DMS53 (cell line): ENCODE measurements around the gene RGSL1.

Experiments used
- DNase-seq: peaks from one replicate; lab custom pipeline; 2025; lab: John Stamatoyannopoulos, UW

The RGSL1 gene

GRCh38 chr1:182549346-182549745 is 99.4 kb downstream of the RGSL1 start:
- no peak for DNase-seq

- no peak for DNase-seq
These were observed 99.9 kb downstream of the RGSL1 start for GRCh38 chr1:182549811-182550210.

DNA sequence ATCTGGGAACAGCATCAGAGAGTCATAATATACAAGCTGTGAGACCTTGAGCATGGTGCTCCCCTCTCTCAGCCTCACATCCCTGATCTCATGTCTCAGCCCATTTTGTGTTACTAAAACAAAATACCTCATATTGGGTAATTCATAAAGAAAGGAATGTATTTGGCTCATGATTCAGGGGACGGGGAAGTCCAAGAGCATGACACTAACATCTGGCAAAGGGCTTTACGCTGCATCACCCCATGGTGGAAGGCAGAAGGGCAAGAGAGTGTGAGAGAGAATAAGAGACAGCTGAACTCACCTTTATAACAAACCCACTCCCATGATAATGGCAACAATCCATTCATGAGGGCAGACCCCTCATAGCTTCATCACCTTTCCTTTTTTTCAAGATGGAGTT is 102.6 kb downstream of the RGSL1 start:
- DNase-seq, result no peak

GRCh38 chr1:182555493-182555892 is 105.5 kb downstream of the RGSL1 start:
- no peak for DNase-seq

- peak; percentile 42 for DNase-seq
These were observed 106.3 kb downstream of the RGSL1 start for GRCh38 chr1:182556279-182556678.

- DNase-seq, result no peak
These were observed 110.5 kb downstream of the RGSL1 start for GRCh38 chr1:182560392-182560984.

DNA sequence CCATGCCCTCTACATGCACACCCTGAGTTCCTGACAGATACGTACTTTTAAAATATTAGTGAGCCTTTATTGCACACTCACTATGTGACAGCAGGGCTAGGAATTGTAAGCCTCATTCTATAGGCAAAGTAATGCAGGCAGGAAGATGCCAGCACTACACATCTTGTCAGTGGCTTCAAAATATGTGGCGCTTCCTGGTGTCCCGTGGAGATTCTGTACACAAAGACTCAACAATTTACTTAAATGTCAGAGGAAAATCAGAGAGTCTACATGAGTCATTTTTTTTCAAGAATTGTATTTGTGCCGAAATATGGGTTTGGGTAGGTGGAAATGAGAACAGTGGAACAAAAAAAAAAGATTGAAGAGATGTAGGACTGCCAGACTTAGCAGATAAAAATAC is 111.5 kb downstream of the RGSL1 start:
- DNase-seq, result no peak

- DNase-seq, result no peak
These were observed 113.1 kb downstream of the RGSL1 start for GRCh38 chr1:182563095-182563494.

- no peak for DNase-seq
These were observed 114.6 kb downstream of the RGSL1 start for GRCh38 chr1:182564406-182565004.

DNA sequence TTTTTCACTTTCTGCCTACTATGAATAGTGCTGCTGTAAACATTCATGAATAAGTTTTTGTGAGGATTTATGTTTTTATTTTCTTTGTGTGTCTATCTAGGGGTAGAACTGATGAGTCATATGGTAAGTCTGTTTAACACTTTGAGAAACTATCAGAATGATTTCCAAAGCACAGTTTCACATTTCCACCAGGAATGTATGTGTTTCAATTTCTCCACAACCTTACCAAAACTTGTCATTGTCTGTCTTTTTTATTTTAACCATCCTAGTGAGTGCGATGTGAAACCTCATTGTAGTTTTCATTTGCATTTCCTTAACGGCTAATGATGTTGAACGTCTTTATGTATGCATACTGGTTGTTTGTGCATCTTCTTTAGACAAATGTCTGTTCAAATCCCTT is 115.6 kb downstream of the RGSL1 start:
- no peak for DNase-seq

GRCh38 chr1:182567629-182568028 is 117.7 kb downstream of the RGSL1 start:
- no peak for DNase-seq

DNA sequence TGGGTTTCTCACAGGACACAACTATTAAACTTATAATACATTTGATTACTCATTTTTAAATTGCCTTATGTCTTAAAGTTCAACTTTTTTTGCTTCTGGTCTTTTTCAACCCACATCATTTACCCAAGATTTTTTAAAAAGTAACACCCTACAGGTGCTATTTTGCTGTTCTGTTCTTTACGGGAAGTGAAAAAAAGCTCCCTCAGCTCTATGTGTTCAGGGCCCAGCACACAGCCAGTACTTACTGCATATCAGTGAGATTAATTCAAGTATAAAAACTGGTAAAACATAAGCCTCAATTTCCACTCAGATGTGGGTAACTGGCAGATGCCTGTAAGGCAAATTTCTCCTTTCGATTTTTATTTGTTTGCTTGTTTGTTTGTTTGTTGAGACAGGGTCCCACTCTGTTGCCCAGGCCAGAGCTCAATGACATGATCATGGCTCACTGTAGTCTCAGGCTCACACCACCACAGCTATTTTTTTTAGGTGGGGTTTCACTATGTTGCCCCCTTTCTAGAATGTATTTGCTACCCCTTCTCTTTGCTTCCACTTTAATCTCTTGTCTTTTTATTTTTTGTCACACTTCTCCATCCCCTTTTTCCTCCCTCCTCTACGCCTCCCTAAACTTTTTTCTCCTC is 118.8 kb downstream of the RGSL1 start:
- DNase-seq, result no peak

DNA sequence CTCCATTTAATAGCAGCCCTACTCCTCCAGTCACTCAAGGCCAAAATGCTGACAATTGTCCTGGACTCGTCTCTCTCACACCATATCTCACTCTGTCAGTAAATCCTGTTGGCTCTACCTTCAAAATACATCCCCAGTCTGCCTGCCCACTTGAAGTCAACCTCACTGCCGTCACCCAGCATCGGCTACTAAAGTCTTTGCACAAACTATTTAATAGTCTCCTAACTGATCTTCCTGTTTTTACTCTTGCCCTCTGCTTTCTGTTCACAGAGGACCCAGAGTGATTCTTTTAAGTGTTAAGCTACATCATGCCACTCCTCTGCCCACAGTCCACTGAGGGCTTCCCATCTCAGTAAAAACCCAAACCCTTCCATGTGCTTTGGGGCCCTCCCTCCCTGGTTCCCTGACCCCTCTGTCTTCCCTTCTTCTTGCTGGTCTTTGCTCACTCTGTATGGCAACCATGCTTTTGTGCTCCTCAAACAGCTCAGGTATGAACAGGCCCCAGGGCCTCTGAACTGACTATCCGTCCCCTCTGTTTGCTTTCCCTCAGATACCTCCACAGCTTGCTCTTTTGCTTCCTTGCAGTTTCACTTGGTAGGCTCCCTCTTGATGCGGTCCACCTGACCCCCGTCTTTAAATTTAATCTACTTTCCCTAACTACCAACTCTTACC is 120.1 kb downstream of the RGSL1 start:
- peak; percentile 22 for DNase-seq

DNA sequence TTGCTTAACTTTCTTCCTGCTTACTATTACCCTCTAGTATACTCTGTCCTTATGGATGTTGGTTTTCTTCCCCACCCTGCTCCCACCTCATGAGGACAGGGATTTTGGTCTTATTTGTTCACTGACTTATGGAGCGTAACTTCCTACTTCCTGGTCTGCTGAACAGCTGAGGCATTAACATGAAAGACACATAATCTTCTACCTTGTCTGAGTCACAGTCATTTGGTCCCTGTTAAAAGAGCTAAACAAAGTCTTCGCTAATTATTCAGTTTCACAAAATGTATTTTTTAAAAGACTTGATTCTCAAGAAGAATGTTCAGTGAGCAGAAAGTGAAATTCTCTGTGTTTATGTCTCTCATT is 120.6 kb downstream of the RGSL1 start:
- DNase-seq, result peak; percentile 45

DNA sequence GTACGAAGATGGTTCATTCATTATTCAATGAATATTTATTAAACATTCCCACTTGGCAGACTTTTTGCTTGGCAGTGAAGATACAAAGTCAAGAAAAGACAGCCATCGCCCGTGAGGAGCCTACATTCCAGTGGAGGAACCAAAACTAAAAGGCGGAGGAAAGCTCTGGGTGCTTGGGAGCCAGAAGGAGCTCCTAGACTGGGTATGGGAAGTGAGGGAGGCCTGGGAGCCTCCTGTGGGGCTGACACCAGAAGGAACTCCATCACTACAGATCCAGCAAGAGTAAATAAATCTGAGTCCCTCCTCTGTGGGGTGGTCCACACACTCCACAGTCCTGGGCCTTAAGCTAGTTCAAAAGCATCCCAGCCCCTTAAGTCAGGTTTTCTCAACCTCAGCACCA is 124.2 kb downstream of the RGSL1 start:
- DNase-seq, result no peak

DNA sequence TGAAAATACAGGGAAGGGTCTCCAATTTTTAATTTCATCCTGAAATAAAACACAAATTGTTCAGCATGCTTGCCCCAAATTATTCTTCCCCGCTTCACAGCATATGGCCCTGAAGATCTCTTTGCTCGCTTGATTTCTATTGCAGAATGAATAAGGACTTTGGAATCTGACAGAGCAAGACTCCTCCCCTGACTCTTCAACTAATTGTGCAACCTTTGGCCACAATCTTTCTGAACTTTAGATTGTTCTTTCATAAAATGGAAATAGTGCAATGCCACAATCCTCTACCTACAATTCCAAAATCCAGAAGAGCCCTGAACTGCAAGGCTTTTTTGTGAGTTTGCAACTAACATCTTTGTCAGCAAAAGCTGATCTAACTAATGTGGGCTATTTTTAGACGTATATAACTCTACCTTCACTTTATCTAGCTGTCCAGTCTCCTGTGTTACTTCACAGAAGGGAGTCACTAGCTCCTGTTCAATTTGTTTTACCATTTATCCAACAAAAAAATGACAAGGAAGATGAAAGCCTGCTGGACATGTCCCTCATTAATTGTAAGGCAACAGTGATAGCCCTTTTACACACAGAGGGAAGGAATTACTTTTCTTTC is 125.7 kb downstream of the RGSL1 start:
- no peak for DNase-seq

DNA sequence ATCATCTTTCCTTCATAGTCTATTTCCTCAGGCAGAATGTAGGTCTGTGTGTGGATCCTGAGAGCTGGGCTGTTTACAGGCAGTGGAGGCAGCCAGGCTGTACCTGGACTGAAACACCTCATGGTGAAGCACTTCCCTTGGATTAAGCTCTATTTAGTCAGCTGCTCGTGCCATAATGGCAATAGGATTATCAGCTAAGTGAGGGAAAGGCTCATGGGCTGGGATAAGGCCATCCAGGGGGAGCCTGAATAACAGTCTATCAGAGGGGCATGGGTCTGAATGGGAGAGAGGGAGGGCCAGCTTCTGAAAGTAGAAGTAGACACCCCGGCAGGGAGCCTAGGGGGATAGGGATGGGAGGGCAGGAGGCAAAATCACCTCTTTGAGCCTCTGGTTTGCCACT is 130.8 kb downstream of the RGSL1 start:
- peak; percentile 83 for DNase-seq

DNA sequence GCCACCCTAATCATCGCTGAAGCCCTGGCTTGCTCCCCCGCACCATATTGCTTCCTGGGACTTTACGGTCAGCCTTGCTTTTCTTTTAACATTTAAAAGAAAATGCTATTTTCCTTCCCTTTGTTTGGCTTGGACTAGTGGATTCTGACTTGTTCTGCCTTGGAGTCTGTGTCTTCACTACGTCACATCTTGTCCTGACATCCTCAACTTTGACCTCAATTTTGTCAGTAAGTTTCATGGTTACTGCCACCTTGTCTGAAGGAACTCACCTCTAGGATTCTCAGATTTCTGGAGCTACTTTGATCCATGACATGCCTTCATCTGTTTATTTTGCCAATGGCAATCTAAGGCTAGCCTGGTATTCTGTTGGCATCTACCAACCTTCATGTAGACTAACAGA is 134.8 kb downstream of the RGSL1 start:
- DNase-seq, result no peak

DNA sequence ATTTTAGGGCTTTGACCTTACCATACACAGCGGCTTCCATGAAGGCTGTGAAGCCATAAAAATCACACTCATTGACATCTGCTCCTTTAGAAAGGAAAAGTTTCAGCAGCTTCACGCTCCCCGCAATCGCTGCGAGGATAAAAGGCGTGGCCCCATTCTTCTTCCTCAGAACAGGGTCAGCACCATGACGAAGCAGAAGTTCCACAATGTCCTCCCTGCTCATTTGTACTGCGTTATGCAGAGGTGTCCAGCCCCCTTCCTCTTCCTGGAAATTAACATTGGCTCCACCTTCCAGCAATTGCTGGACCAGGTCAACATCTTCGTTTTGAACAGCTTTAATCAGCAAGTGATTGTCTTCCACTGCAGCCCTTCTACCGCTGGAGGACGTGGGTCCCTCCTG is 136.4 kb downstream of the RGSL1 start:
- no peak for DNase-seq

DNA sequence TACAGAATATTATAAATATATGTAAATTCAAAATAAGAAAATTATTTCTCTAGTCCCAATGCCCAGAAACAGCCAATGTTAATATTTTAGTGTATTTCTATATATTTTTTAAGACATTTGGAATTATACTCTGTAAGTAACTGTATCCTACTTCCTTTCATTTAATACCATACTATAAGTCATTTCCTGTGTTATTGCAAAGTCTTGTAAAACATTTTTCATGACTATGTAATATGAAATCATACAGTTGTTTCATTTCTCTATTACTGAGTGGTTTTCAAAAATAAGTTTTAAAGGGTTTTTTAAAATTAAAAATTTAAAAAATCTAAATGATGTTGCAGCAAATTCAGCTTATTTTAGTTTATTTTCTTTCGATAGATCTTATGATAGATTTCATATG is 137.1 kb downstream of the RGSL1 start:
- no peak for DNase-seq

- DNase-seq, result peak; percentile 50
These were observed 137.9 kb downstream of the RGSL1 start for GRCh38 chr1:182587666-182588499.
